ENCODE measurements around the gene F2.

- no peak for TF ChIP-seq CTCF (IDR thresholded peaks at IDR 0.05)
- TF ChIP-seq POLR2A (IDR thresholded peaks at IDR 0.05), result no peak
These were observed 46.6 kb upstream of the F2 start for GRCh38 chr11:46672381-46672839.

Data from heart left ventricle (tissue), 13 donors.